HG03060 (cell line): Measurements from ENCODE around the gene CLDN10.
"Not testable (repeated sequence)": the region's sequence is repeated elsewhere in the genome, so short reads cannot be mapped to it uniquely, and the experiment has no call there.

Source experiments
- ATAC-seq: cut with Tn5 transposase; IDR thresholded peaks from one replicate; pipeline ENCODE4 v1.9.1; 2021; ENCODE audit warnings: low read depth, moderate number of reproducible peaks; ENCODE audit not compliant: unreplicated experiment

The CLDN10 gene

DNA sequence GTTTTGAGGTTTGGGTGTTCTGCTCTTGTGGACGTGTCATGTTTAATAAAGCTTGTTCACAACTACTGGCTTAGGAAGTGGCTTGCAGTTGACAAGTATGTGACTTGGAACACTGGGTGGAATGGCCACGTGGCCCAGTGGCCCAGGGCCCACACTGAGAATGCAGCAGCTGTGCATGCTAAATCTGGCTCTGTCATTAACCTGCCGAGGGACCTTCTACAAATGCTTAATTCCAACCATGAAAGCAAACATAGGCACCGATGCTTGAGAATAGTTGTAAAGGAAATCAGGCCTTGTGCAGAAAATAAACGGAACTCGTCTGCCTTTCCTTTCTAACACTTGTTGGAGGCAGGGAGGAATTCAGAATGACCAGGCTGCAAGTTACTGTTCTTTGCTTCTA, 11.6 kb upstream of the CLDN10 start:
- no peak for ATAC-seq

DNA sequence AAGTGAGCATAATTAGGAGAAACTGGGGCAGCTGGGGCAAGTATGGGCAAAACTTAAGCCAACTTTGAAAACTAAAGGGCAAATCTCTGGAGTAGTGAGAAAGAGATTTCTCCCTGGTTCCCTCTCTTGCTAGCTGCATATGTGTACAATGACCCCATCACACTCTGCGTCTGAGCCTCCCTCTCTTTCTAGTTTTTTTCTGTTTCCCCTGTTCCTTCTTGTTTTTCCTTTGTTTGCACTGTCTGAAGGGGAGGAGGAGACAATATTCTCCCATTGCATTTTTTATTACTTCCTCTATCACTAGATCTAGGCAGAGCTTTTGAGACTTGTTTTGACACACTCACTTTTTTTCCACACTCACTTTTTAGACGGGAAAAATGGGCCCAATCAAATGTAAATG, 11.2 kb upstream of the CLDN10 start:
- no peak for ATAC-seq

DNA sequence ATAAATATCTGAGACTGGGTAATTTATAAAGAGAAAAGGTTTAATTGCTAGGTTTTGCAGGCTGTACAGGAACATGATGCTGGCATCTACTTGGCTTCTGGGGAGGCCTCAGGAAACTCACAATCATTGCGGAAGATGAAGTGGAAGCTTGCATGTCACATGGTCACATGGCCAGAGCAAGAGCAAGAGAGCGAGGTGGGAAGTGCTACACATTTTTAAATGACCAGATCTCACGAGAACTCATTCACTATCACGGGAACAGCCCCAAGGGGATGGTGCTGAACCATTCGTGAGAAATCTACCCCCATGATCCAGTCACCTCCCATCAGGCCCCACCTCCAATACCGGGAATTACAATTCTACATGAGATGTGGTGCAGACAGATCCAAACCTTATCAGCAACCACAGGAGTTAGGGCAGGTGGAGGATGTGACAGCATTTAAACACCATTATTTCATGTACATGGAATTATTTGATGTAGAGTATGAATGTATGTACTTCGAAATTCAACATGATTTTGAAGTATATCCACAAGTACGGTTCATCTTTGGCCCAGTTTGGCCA, 10.5 kb upstream of the CLDN10 start:
- ATAC-seq, result no peak

DNA sequence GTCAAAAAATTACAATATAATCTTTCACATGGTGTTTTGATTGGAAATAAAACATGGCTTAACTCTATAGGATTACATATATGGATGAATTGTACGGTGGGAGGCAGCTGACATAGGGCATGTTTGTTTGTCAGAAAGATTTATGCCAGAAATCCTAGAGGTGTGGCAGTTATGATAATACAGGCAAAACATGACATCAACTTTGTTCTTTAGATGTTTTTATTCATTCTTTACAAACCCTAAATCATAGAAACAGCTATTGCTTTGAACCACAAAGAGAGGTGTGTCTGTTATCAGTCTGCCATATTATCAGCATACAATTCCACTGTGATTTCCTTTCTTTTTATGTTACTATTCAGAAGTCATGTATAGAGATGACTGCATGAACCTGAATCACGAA, 8.2 kb upstream of the CLDN10 start:
- no peak for ATAC-seq

DNA sequence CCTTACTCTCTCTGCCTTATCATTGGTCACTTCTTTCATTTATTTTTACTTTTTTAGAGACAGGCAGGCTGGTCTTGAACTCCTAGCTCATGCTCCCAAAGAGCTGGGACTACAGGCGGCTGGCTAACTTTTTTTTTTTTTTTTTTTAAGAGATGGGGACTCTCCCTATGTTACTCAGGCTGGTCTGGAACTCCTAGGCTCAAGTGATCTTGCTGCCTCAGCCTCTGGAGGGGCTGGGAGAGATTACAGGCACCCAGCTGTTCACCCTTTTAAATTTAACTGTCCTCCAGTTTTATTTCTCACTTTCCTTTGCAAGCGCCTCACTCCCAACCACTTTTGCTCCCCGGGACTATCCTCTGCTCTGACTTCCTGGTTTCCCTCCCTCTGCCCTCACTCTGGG, 5.6 kb upstream of the CLDN10 start:
- ATAC-seq, result no peak

DNA sequence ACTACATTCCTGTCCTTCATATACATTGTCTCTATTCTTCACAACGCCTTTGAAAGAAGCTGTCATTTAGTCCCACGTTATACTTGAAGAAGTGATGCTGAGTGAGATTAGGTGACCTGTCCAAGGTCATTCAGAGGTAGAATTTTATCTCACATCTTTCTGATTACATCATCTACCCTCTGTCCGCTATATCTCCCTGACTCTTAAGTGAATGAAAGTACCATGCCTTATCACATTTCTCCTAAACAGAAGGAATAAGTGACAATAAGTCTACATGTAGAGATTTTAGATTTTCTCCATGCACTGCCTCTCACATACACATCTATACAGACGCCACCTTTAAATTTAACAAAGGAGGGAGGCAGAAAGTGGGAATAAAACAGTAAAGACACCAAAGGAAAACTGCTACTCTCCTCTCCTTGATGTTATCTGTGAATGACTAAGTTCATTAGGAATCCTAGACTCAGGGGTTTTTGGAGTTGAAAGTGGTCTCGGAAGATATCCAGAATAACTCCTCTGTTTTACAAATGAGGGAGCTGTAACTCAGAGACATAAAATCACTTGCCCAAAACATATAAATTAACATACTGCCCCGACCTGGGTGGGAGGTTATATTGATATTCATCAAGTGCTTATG, 4.9 kb upstream of the CLDN10 start:
- no peak for ATAC-seq

DNA sequence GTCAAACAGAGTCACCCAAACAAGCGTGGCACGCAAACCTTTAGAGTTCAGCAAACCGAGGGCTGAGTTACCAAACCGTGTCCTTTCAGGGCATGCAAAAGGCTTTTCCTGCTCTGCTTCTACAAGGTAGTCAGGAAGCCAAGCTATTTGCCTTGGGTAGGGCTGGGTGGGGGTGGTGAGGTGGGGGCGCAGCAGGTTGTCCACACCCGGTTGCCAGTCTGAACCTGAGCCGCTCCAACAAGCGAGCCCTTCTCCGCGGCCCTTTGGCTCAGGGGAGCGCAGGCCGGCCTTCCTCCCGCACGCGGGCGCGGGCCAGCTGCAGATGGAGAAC, 347 bp upstream of the CLDN10 start:
- no peak for ATAC-seq

DNA sequence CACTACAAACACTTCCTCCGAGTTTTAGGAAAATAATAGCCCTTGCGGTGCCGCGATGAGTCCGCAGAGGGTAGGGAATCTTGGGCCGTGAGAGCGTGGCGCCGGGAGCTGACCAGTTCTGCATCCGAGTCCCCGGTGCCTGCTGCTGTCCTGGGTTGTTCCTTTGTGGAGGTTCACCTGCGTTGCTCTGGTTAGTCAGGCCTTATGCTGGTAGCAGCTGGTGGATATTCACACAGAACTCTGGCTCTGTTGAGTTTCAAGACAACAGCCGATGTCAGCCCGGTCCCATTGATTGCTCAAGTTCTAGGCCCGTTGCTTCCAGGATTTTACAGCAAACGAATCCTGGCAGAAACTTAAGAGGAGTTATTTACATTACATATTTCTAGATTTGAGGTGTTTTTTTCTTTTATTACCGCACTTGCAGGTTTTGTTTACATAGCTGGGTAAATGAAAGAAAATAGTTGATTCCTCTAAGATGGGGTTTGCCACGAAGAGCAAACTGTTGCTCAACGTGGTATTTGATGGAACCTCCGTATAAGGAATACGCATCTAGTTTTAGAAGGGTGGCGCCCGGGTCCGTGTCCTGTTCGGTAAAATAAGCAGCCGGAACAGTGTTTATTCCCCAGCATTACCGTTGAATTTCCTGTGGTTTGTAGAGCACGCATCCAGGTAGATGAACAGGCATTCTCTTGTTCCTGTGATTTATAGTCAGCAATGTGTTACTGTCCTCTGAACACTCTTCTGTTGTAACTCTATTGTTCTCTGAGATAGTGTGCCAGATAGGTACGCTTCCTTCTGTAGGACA, 1.3 kb downstream of the CLDN10 start:
- ATAC-seq, result no peak

DNA sequence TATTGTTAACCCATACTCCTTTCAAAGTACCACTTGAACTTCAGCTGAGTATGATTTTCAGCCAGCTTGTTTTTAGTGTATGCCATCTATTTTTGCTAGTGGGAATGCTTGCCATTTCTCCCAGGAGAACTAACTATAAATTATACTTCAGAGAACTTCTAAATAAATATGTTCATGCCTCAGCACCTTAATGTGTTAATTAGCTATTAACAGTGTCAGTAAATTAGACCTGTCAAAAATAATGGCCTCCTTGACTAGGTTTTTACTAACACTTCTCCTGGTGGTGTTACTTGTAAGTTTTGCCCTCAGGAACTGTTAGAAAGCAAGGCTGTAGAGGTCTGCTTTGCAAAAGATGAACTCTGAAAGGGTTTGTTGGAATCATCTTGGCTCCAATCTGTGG, 4.5 kb downstream of the CLDN10 start:
- ATAC-seq, result no peak

DNA sequence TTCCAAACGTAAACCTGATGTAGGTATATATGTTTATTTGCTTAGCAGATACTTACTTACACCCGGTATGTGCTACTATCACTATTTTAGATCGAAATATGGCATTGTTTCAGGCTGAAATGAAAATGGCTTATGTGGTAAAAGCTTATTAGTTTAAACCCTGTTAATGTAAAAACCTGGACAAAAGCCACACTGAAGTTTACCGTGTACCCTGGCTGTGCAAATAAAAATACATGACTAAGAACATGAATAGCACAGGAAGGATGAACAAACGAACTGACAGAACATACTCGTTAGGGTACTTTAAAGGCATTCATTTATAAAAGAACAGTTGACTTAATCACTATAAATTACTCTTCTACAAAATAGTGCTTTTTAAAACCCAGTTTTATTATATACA, 6.6 kb downstream of the CLDN10 start:
- ATAC-seq, result no peak

DNA sequence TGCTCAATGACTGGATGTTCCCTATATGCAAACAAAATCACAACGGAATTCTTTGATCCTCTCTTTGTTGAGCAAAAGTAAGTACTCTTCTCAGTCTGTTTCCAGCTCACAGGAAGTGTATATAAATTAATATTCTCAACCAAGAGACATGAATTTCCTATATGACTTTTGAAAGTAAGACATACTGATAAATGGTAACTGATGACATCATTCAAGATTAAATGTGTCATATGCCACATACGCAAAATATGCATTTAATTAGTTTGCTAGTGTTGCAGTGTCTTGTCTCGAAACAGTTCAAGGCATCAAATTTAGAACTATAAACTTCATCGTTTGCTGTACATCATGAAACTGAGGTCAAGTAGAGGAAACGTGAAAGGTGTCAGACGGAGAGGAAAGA, 7.9 kb downstream of the CLDN10 start:
- ATAC-seq, result no peak

DNA sequence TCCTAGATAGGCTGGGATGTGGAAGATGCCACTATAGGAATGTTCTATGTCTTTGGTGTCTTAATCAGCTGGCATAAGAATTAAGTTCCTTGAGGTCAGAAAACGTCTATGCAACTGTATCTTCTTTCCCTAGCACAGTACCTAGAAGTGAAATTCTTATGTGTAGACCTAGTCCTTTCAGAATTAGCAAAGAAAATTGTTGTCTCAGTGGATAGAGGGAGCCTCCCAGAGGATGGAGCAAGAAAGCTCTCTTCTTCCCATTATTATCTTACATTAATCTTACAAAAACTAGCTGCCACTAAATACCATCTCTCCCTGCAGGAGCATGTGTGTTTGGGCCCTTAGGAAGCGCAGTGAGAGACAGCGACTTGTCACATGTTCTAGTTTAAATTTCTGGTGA, 11.6 kb downstream of the CLDN10 start:
- no peak for ATAC-seq

DNA sequence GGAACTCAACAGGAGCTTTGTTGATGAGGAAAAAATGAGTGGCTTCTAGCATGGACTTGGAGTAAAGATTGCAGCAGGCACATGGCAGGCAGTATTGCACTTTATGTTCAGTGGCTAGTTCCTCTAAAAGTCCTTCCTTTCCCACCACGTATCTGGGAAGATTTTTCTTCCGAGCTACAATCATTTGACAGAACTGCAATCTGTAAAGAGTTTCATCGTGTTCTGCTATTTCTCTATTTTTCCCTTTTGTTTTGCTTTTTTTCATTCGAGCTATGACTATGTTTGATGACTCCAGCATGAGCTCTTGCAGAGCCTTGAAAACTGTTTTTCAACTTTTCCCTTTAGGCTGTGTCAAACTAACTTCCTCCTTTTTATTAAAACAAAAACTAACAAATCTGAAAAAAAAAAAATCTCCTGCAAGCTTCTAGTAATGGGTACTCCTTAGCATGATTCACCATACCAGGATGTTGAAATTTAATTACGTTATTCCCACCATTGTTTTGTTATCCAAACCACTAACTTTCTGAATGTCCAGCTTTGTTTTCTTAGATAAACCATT, 12.3 kb downstream of the CLDN10 start:
- no peak for ATAC-seq

DNA sequence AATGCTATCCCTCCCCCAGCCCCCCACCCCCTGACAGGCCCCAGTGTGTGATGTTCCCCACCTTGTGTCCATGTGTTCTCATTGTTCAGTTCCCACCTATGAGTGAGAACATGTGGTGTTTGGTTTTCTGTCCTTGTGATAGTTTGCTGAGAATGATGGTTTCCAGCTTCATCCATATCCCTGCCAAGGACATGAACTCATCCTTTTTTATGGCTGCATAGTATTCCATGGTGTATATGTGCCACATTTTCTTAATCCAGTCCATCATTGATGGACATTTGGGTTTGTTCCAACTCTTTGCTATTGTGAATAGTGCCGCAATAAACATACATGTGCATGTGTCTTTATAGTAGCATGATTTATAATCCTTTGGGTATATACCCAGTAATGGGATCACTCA, 13.2 kb downstream of the CLDN10 start:
- ATAC-seq, result not testable (repeated sequence)

DNA sequence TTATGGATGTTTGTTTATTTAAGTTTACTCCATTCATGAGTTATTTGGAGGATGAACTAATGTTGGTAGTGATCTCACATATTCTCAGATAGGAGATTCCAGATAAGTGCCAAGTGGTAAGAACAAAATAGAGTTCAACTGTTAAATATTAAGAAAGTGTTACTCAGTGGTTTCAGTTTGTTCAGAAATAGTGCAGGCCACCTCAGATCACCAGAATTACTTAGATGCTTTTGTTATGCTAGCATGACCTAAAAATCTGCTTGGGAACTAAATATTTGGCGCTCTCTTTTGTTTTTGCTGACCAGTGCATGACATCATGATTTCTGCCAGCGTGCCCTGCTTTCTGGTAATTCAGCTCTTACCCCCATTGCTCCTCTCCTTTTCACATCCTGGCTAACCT, 15.6 kb downstream of the CLDN10 start:
- ATAC-seq, result no peak

DNA sequence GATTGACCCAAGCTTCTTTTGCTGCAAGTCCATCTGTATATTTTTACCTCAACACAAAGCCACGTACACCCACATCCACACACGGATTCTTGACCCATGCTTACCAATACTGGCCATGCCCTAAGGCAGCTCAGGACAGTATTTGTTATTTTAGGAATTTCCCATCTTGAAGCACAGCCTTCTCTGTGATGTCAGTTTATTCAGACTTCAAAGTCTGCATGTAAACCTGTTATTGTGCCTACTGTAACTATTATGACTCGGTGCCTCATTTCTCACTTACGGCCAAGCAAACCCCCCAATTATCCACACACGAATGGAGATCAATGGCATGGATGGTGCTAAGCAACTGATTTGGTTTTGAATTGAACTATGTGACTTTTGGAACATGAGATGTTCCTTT, 17.5 kb downstream of the CLDN10 start:
- ATAC-seq, result no peak

DNA sequence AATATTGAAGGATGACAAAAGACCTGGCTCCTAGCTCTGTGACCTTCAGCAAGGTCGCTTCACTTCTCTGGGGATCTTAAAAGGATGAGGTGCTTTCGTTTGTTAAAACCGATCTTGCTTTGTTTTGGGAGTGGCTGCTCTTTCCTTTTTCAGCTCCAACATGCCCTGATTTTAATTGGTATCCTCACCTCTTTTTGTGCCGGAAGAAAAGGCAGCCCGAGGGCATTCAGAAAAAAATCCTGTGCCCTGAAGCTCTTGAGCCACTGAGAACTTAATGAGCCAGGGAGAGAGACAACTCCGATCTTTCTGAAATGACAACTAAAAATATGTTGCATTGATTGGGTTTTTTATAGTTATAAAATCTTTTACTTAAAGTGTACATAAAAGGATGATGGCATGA, 19.4 kb downstream of the CLDN10 start:
- no peak for ATAC-seq

DNA sequence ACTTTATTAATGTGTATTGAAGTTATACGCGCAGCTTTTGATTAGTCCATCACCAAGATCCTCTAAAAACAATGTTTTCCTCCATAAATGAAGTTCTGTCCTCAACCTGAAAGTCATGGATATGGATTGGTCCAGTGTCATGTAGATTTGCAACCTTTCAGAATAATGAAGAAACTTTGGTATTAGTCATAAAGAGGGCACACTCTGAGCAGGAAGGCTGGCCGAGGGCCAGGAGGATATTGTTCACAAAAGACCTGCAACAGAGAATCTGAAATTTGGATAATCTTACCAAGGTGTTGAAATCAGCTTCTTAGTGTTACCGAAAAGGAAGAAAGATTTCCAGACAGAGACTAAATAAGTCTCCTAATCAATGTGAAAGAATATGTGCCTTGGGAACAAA, 20.7 kb downstream of the CLDN10 start:
- no peak for ATAC-seq

DNA sequence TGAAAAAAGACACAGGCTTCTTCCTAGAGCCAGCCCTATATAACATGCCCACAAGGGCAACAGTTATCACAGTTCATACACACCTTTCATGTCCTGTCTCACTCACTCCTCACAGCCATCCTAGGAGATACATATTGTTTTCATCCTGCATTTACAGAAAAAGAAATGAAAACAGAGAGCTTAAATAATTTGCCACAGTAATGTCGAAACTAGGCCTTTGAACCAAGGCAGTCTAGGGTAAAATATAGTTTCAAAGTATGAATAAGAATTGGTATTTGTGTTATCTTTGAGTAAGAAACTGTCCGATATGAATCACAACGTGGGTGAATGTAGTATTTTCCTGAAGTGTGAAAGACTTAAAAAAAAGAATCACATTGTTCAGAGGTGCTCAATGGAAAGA, 26.8 kb downstream of the CLDN10 start:
- ATAC-seq, result peak; percentile 91

DNA sequence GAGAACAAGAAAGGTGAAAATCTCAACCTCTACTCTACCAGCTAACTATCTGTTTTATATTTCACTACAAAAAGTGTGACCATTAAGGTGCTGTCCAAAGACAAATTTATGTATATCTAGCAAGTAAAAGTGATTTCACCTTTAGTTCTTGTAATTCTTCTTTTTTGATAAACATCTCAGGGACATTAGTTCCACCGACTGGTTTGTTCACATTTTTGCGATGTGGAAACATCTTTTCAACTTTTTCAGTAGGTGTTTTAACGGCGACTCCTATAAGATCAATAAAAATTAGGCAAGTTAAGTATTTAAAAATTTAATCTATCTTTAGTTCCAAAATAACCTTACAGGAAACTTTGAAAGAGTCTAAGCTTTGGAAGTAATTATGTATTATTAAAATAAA, 33.3 kb downstream of the CLDN10 start:
- ATAC-seq, result no peak

DNA sequence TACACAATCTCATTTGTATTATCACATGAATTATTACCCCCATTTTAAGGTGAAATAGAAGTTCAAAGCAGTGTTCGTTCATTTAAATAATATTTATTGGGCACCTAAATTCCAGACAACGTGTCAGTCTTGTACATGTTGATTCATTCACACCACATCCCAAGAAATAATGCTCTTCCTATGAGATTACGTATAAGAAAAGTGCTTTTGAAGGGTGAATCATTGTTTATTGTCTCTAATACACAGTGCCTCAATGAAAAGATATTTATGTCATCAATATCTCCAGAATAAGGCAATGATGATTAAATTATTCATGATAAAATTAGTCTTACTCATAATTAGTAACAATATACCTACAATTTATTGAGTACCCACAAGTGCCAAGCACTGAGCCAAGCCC, 35.6 kb downstream of the CLDN10 start:
- no peak for ATAC-seq

DNA sequence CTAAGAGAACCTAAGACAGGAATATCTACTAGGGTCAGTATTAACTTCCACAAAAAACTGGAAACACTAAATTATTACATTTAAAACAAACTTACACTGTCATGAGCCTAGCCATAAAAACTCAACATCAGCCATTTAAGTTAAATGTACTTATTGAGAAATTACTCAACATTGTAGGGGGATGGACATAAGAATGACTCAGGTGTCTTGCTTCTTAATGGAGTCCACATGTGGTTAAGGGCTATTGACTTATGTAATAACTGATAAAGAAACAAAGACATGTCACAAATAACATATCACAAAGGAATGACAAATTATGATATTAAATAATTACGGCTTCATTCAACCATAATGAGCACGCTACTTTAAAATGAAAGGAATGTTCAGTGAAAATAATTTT, 36.2 kb downstream of the CLDN10 start:
- ATAC-seq, result no peak
